Testis (tissue), 2 donors: ENCODE data around the gene LYZ.
"Not testable (repeated sequence)": the region's sequence is repeated elsewhere in the genome, so short reads cannot be mapped to it uniquely, and the experiment has no call there.

Source experiments
- POLR2A ChIP-seq: fragments of 450-650 bp; IDR thresholded peaks from one replicate; pipeline ENCODE4 v1.6.1; 2017; ENCODE audit warnings: antibody characterized with exemption, mild to moderate bottlenecking, moderate library complexity
- TF ChIP-seq, protein P1 (sequence below), 3 experiments: fragments of 450-650 bp in 2 of 3; fragments of 200-600 bp in 1 of 3; sonication (generic) in 1 of 3; IDR thresholded peaks; one replicate each; pipeline ENCODE4 v1.5.1; 2016 to 2019; ENCODE audit warnings: antibody characterized with exemption in 3 of 3, mild to moderate bottlenecking in 2 of 3, moderate library complexity in 1 of 3

DNA sequence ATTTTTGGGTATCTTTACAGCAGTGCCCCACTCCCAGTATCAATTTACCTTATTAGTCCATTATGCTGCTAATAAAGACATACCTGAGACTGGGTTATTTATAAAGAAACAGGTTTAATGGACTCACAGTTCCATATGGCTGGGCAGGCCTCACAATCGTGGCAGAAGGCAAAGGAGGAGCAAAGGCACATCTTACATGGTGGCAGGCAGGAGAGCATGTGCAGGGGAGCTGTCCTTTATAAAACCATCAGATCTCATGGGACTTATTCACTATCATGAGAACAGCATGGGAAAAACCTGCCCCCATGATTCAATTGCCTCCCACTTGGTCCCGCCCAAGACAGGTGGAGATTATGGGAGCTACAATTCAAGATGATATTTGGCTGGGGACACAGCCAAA is 30.9 kb upstream of the LYZ start:
- TF ChIP-seq, protein P1, sequence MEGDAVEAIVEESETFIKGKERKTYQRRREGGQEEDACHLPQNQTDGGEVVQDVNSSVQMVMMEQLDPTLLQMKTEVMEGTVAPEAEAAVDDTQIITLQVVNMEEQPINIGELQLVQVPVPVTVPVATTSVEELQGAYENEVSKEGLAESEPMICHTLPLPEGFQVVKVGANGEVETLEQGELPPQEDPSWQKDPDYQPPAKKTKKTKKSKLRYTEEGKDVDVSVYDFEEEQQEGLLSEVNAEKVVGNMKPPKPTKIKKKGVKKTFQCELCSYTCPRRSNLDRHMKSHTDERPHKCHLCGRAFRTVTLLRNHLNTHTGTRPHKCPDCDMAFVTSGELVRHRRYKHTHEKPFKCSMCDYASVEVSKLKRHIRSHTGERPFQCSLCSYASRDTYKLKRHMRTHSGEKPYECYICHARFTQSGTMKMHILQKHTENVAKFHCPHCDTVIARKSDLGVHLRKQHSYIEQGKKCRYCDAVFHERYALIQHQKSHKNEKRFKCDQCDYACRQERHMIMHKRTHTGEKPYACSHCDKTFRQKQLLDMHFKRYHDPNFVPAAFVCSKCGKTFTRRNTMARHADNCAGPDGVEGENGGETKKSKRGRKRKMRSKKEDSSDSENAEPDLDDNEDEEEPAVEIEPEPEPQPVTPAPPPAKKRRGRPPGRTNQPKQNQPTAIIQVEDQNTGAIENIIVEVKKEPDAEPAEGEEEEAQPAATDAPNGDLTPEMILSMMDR (IDR thresholded peaks at IDR 0.05) = not testable (repeated sequence)
- not testable (repeated sequence) for TF ChIP-seq POLR2A
